Suprapubic skin (tissue), 4 donors: ENCODE measurements around the gene SLC2A10. TPM values are rescaled to one million over a fixed set of nuclear protein-coding genes. Genes with fewer than 3 reads are reported as not detected.

Experiments
- DNase-seq, 2 donors: peaks; one replicate each; pipeline ENCODE4 v3.0.0-alpha.2; 2019; ENCODE audit warnings: low spot score in 2 of 2
- H3K27ac ChIP-seq: fragments of 200-600 bp; sonication (generic); one replicate; pipeline ENCODE4 v1.5.1; 2019
- H3K27me3 ChIP-seq: fragments of 200-600 bp; sonication (generic); one replicate; pipeline ENCODE4 v1.5.1; 2019
- H3K36me3 ChIP-seq: fragments of 200-600 bp; sonication (generic); one replicate; pipeline ENCODE4 v1.5.1; 2019
- H3K4me1 ChIP-seq: fragments of 200-600 bp; sonication (generic); one replicate; pipeline ENCODE4 v1.5.1; 2019
- H3K4me3 ChIP-seq: fragments of 200-600 bp; sonication (generic); one replicate; pipeline ENCODE4 v1.5.1; 2019; ENCODE audit warnings: mild to moderate bottlenecking
- H3K9me3 ChIP-seq: fragments of 200-600 bp; sonication (generic); one replicate; pipeline ENCODE4 v1.5.1; 2019
- CTCF ChIP-seq, 2 donors: fragments of 200-600 bp in 1 of 2; fragments of 450-650 bp in 1 of 2; sonication (generic) in 1 of 2; IDR thresholded peaks; one replicate each; pipeline ENCODE4 v1.5.1; 2016 to 2019; ENCODE audit warnings: antibody characterized with exemption in 2 of 2, mild to moderate bottlenecking in 1 of 2, moderate library complexity in 1 of 2
- EP300 ChIP-seq: sonication (generic); formaldehyde crosslinking; IDR thresholded peaks from one replicate; pipeline ENCODE4 v1.6.1; 2017; ENCODE audit warnings: antibody characterized with exemption
- POLR2A ChIP-seq, 2 donors: fragments of 450-650 bp; IDR thresholded peaks; one replicate each; pipeline ENCODE4 v1.6.1; 2017; ENCODE audit warnings: antibody characterized with exemption in 2 of 2, mild to moderate bottlenecking in 2 of 2, moderate library complexity in 2 of 2
- POLR2AphosphoS5 ChIP-seq, 3 donors: sonication (generic); formaldehyde crosslinking; IDR thresholded peaks; one replicate each; pipeline ENCODE4 v1.6.1; 2017; ENCODE audit warnings: antibody characterized with exemption in 3 of 3
- WGBS: methylation state at CpG from one replicate; pipeline ENCODE4 v1.1.5; 2018; 5-methylcytosine and 5-hydroxymethylcytosine counted together
- total RNA-seq, 4 donors: library from RNA; depleted of rRNA; stranded (reverse); fragments of >200 nt; gene quantifications; one replicate each; pipeline ENCODE4 v1.1.0, GENCODE V29; 2016

Gene SLC2A10
- total RNA-seq, 4 donors from 2014 or later: 2.6 to 8.1 (median 5.5) TPM

- H3K27me3 ChIP-seq: no peaks in the 10 kb centered on the region
- H3K9me3 ChIP-seq: no peaks in the 10 kb centered on the region
- TF ChIP-seq POLR2AphosphoS5 (IDR thresholded peaks at IDR 0.05) (no peak), CTCF (IDR thresholded peaks at IDR 0.05) (no peak), POLR2A (IDR thresholded peaks at IDR 0.05) (no peak), EP300 (no peak)
- DNase-seq: no peak
- peaks cover 19% of the 10 kb centered on the region for H3K4me1 ChIP-seq
- no peak overlapping the region for H3K4me3 ChIP-seq
- peaks cover 7% of the 10 kb centered on the region for H3K36me3 ChIP-seq
- H3K27ac ChIP-seq: no peak overlapping the region
- WGBS: 79% methylated on average over 4 of the region's 4 CpGs
These were observed 30.9 kb upstream of the SLC2A10 start for GRCh38 chr20:46678516-46678915.

GRCh38 chr20:46680684-46681031 is 28.8 kb upstream of the SLC2A10 start:
- Histone ChIP-seq H3K4me3 (no peak overlapping the region), H3K9me3 (no peaks in the 10 kb centered on the region), H3K27ac (no peak overlapping the region), H3K36me3 (peaks cover 9% of the 10 kb centered on the region), H3K27me3 (no peaks in the 10 kb centered on the region), H3K4me1 (peaks cover 27% of the 10 kb centered on the region)
- DNase-seq: no peak
- 85% methylated on average over 2 of the region's 2 CpGs for WGBS
- TF ChIP-seq EP300: no peak
- no peak for TF ChIP-seq POLR2AphosphoS5 (IDR thresholded peaks at IDR 0.05)
- TF ChIP-seq POLR2A (IDR thresholded peaks at IDR 0.05): no peak
- TF ChIP-seq CTCF (IDR thresholded peaks at IDR 0.05): no peak

GRCh38 chr20:46681032-46681854 is 28.2 kb upstream of the SLC2A10 start:
- Histone ChIP-seq H3K27me3 (no peaks in the 10 kb centered on the region), H3K9me3 (no peaks in the 10 kb centered on the region), H3K4me3 (no peak overlapping the region), H3K4me1 (peaks cover 30% of the 10 kb centered on the region), H3K27ac (no peak overlapping the region), H3K36me3 (peaks cover 10% of the 10 kb centered on the region)
- 52% methylated on average over 14 of the region's 14 CpGs for WGBS
- TF ChIP-seq POLR2A (IDR thresholded peaks at IDR 0.05) (no peak), EP300 (no peak), CTCF (IDR thresholded peaks at IDR 0.05) (peak; percentile 72 to 77), POLR2AphosphoS5 (IDR thresholded peaks at IDR 0.05) (no peak)
- DNase-seq: no peak

GRCh38 chr20:46682063-46682821 is 27.2 kb upstream of the SLC2A10 start:
- TF ChIP-seq POLR2AphosphoS5 (IDR thresholded peaks at IDR 0.05) (no peak), EP300 (no peak), CTCF (IDR thresholded peaks at IDR 0.05) (no peak), POLR2A (IDR thresholded peaks at IDR 0.05) (no peak)
- Histone ChIP-seq H3K4me1 (peaks cover 32% of the 10 kb centered on the region), H3K4me3 (no peak overlapping the region), H3K36me3 (peaks cover 10% of the 10 kb centered on the region), H3K9me3 (no peaks in the 10 kb centered on the region), H3K27me3 (no peaks in the 10 kb centered on the region), H3K27ac (no peak overlapping the region)
- no peak for DNase-seq
- 83% methylated on average over 9 of the region's 9 CpGs for WGBS

- TF ChIP-seq CTCF (IDR thresholded peaks at IDR 0.05) (no peak), EP300 (no peak), POLR2A (IDR thresholded peaks at IDR 0.05) (no peak), POLR2AphosphoS5 (IDR thresholded peaks at IDR 0.05) (no peak)
- DNase-seq: no peak
- Histone ChIP-seq H3K4me1 (peaks cover 41% of the 10 kb centered on the region), H3K27ac (peak overlapping the region; percentile 83), H3K4me3 (peak overlapping the region; percentile 37), H3K9me3 (no peaks in the 10 kb centered on the region), H3K36me3 (peaks cover 10% of the 10 kb centered on the region), H3K27me3 (no peaks in the 10 kb centered on the region)
- 27% methylated on average over 12 of the region's 12 CpGs for WGBS
These were observed 26.3 kb upstream of the SLC2A10 start for GRCh38 chr20:46683011-46683667.
